Effector CD8-positive, alpha-beta T cell (primary cell): Measurements from ENCODE around the gene SULT1E1.

ENCODE experiments used
- DNase-seq: peaks from one replicate; lab custom pipeline; 2025; lab: John Stamatoyannopoulos, UW
- total RNA-seq, 4 experiments: gene quantifications; one replicate each; lab custom pipeline; 2026; lab: John Stamatoyannopoulos, UW

SULT1E1 gene, protein sequence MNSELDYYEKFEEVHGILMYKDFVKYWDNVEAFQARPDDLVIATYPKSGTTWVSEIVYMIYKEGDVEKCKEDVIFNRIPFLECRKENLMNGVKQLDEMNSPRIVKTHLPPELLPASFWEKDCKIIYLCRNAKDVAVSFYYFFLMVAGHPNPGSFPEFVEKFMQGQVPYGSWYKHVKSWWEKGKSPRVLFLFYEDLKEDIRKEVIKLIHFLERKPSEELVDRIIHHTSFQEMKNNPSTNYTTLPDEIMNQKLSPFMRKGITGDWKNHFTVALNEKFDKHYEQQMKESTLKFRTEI
- 0 to 0.18 (median 0) reads per million in 4 experiments for total RNA-seq

DNA sequence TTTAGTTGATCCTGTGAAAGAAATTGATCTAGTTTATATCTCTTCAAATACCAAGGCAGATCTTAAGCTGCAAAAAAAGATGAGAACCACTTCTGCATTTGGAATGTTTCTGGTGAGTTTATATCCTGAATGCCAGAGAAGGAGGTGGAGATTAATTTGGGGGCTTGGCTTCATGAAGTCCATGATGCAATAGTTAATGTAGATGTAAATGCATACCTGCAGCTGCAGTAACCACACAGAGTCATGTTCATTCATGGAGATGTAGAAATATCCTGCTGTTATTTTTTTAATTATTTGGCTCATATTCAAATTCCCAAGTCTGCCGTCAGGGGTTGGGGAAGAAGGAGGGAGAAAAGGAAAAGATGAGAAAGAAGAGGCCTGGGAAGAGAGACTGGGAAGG lies at the start of gene SULT1E1:
Gene SULT1E1, minus strand, starts transcription at position 94 of the 400 bp plus-strand sequence. CDS start 2,501 bp downstream, outside the sequence.
- no peak for DNase-seq

DNA sequence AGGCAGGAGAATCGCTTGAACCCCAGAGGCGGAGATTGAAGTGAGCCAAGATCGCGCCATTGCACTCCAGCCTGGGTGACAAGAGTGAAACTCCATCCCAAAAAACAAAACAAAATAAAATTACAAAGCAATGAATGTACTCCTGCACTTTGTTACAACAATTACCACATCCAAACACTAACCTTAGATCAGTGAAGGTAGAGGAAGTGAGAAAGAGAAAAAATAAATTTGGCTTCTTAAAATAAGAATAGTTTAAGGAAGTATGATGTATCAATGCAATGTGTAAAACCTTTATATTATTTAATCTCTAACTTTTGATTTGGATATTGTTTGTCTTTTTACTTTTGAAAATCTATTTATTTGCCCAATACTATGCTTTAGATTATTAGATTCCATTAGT lies 49.2 kb upstream of the SULT1E1 start:
- no peak for DNase-seq

DNA sequence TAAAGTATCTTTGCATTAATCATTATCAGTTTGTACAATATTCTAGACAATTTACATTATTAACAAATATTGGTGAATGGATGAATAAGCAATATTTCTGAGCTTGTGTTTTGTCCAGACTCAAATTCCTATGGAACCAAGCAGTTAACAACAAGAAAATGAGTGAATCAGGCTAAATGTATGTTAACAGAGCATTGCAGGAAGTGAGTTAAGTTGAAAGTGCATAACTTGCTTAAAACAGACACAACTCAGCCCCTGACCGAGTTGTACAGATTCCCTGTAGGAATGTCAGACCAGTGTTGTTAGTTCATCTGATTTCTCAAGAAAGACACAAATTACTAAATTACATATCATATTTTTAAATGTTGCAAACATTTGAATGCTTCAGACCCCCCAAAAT lies 47.2 kb upstream of the SULT1E1 start:
- no peak for DNase-seq

DNA sequence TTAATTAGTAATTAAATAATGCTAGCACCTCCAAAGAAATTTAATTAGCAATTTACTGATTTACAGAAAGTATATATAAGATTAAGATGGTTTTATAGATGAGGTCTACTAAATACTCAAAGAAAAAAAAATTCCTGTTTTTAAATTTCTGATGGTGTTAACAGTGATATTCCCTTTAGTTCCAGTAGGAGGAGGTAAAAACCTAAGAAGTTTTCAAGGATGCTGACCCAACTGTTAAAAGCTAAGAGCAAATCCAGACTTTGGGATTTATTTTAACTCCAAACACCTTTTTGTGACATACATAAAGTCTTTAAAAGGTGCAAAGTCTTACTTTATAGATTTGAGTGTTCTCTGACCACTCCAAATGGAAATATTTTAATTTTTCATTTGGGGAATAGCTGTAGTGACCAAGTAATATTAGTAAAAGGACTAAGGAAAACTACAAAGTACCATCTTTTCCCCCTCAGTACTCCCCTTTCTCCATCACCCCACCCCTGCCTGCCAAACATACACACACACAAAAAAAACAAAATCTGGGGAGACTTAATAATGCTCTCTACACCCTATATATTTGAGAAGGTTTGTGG lies 36.7 kb upstream of the SULT1E1 start:
- no peak for DNase-seq

DNA sequence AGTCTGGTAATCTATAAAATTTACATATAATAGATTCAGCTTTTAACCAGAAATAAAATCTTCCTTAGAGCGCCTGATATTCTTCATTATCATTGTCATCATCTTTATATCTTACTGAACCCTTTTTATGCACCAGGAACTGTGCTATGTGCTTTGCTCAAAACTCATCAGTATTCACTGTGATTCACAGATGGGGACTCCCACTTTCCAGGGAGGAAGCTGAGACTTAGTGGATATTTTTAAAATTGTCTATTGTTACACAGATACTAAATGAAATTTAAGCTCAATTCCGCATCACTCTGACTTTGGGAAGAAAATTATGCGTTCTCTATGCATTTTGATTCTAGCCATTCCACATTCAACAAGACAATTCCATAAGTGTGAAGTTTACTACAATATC lies 34.8 kb upstream of the SULT1E1 start:
- no peak for DNase-seq

DNA sequence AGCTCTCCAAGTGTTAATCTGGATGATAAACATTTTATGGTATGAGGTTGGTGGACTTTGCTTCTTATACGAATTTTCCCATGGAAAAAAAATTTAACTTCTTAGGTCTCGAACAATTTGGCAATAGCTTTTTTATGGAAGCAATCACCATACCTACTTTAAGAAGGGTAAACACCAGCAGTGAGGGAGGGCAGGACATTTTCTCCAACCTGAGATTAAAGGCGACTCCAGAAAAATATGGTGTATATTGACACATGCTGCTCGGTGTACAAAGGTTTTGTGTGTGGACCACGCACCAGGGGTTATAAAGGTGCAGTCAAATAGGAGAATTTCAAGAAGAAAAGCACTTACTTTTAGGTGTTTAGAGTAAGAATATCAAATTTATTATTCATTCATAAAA lies 34.2 kb upstream of the SULT1E1 start:
- DNase-seq = no peak

DNA sequence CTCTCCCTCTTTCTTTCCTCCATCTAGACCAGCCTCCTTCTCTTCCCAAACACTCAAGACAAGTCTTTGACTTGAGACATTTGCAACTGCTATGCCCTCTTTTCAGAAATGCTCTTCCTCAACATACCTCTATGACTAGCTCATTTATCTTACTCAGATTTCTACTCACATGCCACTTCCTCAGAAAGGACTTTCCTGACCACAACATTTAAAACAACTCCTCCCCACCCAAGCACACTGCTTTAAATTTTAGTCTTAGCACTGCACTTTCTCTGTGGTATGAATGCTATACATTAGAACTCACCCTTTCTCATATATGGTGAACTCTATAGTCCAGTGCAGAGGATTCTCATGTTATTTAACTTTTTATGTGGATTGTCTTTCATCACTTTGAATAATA lies 28.4 kb upstream of the SULT1E1 start:
- no peak for DNase-seq

DNA sequence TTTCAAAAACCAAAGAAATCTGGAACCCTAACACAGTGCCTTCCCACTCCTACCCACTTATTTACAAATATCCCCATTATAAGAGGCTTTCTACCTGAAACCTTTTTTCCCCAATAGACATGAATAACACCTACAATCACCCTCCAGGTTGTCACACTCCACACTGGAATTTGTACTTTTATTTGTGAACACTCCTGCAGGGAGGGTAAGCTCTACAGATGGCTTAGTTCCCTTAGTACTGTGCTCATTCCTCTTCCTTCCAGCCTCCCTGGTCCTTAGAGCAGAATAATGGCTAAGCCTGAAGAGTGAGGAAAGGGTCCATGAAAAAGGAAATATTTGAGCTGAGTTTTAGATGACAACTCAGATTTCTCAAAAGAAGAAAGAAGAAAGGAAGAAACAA lies 22.2 kb upstream of the SULT1E1 start:
- DNase-seq = no peak

DNA sequence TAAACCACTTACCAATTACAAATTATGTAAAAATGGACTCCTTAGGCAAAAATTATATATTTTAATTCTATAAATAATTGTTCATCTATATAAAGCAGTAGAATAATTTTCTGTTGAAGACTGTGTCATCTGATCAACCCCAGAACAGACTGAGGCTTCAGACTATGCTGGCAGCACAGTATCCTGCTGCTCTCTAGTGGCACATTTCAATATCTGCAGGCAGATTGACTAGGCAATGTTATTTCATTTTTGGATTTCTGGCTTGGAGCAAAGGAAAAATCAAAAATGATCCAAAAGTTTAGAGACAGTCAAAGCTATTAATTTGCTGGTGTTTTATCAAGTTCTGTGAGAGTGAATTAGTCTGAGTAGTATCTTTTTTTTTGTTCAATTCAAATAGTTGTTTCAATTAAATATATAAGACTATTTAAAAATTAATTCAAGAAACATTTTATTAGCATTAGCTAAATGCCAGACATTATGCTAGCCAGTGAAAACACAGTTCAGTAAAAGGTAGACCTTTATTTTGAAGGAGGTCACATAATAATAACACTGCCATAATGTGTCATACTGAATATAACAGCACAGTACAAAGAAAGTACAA lies 21.3 kb upstream of the SULT1E1 start:
- no peak for DNase-seq

DNA sequence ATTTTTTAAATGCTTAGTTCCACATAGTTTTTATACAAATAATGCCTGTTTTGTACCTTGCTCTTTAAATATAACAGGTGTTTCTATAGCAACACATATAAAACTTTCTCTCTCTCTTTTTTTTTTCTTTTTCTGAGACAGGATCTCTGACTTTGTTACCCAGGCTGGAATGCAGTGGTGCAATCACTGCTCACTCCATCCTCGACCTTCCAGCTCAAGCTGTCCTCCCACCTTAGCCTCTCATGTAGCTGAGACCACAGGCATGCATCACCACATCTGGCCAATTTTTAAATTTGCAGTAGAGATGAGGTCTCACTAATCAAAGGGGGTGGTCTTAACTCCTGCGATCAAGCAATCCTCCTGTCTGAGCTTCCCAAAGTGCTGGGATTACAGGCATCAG lies 18.3 kb upstream of the SULT1E1 start:
- DNase-seq = no peak

DNA sequence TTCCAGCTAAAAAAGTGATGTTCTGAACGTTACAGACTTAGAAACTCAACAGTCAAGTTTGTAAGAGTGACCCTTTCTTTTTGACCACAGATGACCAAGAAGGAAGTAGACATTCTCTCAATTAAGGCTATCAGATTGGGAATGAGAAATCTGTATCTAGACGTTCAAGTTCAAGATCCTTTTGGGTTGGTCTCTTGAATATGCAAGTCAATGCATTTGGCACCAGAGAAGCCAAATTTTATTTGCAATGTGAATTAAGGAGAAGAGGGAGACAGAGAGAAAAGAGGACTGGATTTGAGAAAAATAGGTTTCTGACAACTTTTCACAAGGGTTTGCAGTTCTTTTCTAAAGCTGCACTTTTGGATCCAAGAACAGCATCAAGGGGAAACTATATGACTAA lies 17.5 kb upstream of the SULT1E1 start:
- no peak for DNase-seq

DNA sequence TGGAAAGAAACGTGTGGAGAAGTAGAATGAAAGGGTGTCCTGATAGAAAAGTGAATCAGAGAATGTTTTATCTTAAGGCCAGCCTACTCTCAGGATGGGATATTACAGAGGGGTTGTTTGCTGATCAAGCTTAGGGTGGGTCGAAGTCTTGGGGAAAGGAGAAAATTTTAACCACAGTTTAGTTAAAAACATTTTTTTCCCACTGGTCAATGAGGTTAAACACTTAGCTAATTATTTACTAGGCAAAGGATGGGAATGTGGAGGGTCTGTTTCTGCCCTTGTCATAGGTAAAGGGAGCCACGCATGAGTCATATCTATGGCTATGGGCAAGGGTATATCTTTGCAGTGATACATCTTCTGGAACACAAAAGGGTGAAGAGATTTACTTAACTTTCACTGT lies 16.1 kb upstream of the SULT1E1 start:
- no peak for DNase-seq

DNA sequence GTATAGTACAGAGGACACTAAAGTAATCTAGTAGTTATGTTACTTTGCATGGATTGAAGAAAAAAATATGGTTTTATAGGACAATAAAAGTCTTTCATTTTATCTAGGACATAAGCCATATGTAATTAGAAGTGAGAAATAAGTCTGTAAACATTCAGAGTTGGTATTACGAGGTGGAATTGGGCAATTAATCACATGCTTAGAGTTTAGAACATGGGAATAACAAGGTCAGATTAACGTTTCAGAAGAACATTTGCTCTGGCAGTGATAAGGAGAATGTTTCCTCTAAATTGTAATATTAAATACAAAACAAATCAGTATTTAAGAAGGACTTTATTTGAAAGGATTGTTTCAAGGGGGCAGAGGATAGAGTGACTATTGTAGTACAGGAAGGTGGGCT lies 15.6 kb upstream of the SULT1E1 start:
- no peak for DNase-seq

DNA sequence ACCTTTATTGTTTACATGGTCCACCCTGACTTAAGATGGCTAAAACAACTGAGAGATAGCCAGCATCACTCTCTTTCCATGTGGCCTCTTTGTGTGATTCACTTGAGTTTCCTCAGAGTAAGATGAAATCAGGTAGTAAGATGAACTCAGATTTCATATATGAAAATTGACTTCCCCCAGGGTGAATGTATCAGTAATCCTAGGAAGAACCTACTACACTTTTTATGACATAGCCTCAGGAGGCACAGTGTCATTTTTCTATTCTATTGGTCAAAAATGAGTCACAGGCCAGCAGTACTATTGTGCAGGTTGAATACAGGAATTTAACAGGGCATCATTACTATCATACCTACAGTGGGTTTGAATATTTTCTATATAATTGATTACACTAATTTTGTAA lies 14.6 kb upstream of the SULT1E1 start:
- no peak for DNase-seq

DNA sequence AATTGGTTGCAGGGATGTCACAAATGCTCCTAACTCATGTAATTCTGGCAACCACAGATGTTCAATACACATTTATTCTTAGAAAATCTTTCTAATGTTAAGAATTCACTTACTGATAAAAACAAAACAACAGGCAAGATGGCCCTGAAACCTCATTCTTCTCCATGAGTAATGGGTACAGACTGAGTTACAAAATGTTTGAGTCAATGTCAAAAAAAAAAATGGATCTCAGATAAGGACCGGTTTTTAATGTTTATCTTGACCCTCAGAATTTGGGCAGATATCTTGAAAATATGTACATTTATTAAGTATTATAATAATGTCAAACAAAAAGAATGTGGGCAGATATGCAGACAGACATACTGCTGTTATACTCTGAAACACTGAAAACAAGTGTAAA lies 1.8 kb upstream of the SULT1E1 start:
- no peak for DNase-seq

DNA sequence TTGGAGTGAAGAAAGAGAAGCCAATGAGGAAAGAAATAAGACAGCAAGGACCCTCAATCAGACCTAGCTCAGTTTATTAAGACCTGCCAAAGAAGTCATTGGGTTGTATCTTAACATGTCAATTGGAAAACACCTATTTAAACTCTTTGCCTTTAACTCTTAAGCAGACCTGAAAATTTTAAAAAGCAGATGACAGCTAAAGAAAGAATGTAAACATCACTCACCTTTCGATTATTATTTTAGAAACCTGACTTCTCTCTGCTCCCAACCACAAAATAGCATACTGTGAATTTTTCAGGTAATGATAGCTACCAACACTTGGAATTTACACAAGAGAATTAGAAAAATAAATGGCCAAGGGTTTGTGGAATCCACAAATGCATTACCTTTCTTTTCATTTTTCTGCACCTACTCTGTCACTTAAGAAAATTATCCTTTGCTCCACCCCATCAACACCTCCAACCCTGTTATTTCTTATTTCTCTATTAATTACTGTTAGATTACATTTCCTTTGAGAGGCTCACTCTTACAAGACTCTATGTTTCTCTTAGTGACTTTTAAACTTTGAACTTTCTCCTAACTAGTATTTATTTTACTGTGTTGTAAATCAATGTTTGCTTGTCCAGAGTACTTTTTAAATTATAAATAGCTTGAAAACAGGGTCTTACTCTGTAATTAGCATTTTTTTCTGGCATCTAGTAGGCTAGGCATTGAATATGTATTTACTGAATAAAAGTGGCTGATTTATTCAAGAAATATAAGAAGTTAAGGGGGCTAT lies 765 bp upstream of the SULT1E1 start:
- DNase-seq = no peak

DNA sequence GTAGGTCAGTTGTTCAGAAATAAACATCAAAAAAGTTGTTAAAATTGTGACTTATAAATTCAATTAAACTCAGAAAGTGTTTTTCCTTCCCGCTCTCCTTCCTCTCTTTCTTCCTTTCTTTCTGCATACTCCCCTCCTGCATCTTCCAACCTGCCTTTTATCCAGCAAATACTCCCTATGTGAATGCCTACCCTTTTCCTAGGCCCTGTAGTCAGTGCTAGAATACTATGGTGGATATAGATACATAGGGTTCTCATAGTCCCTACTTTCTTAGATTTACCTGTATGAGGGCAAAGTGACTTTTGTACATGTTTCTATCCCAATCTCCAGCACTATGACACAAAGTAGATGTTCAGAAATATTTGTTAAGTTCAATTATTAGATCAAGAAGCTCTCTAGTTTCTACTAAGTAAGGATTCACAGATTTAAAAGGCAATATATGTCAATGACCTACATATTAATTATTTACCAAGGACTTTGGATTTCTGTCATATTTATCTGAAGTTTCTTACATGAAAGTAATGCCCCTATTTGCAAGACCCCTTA lies 732 bp downstream of the SULT1E1 start:
- no peak for DNase-seq

DNA sequence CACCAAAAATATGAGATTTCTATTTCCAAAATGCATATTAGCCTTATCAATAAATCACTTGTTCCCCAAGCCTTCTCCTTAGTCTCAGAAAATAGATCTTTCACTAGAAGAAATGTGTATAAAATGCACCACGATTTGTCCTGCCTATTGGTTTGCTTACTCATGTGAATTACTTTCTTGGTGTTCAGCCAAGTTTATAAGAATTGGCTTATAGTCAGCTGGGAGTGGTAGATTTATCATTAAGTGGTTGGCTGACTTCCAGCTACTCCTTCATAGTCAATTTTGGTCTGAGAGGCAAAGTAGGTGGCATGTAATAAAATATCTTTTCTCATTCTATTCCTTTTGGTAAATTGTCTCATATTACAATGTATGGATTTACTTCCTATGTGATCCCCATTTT lies 1.3 kb downstream of the SULT1E1 start:
- DNase-seq = no peak

DNA sequence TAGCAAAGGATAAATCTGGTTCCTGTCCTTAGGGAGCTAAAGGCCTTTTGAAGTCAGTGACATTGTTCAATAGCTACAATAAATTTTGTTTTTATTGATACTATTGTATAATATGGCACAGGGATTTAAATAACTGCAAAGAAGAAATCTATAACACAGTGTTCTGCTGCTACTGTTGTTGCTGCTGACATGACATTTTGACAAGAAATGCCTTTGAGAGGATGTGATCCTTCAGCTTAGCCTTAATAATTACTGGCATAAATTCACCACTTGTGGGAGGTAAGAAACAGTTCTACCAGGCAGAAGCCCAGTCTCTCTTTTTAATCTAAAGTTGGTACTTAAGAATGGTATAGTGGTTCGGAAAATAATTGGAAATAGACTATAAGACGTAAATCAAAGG lies 4.1 kb downstream of the SULT1E1 start:
- DNase-seq = no peak

DNA sequence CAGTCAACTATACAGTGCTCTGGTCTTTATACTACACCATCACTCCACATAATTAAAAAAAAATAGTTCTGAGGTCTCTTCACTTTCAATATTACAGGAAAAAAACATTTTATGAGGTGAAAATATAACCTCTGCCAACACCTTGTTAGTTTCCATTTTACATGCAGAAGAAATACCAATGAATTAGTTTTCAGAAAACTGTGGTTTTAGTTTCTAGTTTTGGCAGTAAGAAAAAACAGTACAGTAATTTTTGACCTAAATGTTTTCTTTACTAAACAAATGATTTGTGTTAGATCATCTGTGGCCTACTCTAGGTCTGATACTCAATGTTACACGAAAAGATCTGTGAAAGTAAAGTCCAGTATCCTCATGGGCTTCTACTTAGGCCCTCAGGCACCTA lies 10.0 kb downstream of the SULT1E1 start:
- DNase-seq = no peak

DNA sequence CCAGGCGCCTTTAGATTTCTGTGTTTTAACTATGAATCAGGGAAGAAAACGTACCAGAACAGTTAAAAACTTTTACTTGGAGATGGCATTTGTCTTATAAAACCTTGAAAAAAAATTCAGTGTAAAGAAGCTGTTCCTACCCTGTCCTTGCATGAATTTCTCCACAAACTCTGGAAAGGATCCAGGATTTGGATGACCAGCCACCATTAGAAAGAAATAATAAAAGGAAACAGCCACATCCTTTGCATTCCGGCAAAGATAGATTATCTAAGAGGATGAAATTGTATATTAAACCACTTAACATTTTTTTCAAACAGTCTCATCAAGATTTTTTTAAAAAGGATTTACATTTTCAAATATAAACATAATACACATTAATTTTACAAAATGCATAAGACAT lies 10.6 kb downstream of the SULT1E1 start:
- no peak for DNase-seq

DNA sequence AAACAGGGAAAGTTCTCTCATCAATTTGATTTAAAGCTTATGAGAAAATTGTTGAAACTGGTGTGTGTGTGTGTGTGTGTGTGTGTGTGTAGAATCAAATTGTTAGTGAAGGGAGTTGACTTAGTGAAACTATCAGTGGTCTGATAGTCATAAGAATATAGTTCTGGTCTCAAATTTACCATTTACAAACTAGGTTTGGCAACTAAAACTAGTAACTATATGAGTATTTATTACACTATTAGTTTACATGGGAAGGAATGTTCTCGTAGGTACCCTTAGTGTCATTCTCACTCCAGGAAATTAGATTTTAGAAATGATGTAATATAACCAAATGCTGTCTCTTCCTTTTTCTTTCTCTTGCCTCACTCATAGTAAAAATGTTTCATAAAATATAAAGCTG lies 11.9 kb downstream of the SULT1E1 start:
- no peak for DNase-seq

DNA sequence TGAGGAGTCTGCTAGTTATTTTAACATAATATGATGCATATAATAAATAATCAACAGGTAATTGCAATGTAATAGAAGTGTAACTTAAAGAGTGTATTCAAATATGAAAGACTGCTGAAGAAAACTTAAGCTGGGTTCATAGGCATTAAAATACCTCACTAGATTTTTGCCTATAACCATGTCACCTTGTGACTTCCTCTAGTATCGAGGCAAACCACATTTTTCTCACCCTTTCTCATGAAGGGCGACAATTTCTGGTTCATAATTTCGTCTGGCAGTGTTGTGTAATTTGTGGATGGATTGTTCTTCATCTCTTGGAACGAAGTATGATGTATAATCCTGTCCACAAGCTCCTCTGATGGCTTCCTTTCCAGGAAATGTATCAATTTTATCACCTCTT lies 16.0 kb downstream of the SULT1E1 start:
- DNase-seq = no peak
